Vagina (tissue), 2 donors: ENCODE results near the gene VASN. TPM values are rescaled to one million over a fixed set of nuclear protein-coding genes. Genes with fewer than 3 reads are reported as not detected.

Source experiments
- DNase-seq, 2 donors: peaks; one replicate each; pipeline ENCODE4 v3.0.0-alpha.2; 2017; ENCODE audit errors: extremely low spot score in 2 of 2
- H3K27ac ChIP-seq: fragments of 200-600 bp; sonication (generic); one replicate; pipeline ENCODE4 v1.5.1; 2019
- H3K27me3 ChIP-seq: fragments of 200-600 bp; sonication (generic); one replicate; pipeline ENCODE4 v1.5.1; 2019
- H3K36me3 ChIP-seq, 2 donors: fragments of 200-600 bp; sonication (generic); one replicate each; pipeline ENCODE4 v1.5.1; 2017 to 2019
- H3K4me1 ChIP-seq: fragments of 200-600 bp; sonication (generic); one replicate; pipeline ENCODE4 v1.5.1; 2019
- H3K4me3 ChIP-seq, 2 donors: fragments of 200-600 bp; sonication (generic); 1 replicate in 1 of 2; 2 replicates in 1 of 2; pipeline ENCODE4 v1.5.1; 2016 to 2019
- H3K9me3 ChIP-seq: fragments of 200-600 bp; sonication (generic); one replicate; pipeline ENCODE4 v1.5.1; 2019
- POLR2A ChIP-seq, 2 donors: fragments of 450-650 bp; IDR thresholded peaks; one replicate each; pipeline ENCODE4 v1.6.1; 2017; ENCODE audit warnings: antibody characterized with exemption in 2 of 2, mild to moderate bottlenecking in 2 of 2, moderate library complexity in 2 of 2
- POLR2AphosphoS5 ChIP-seq, 2 donors: sonication (generic); formaldehyde crosslinking; IDR thresholded peaks; one replicate each; pipeline ENCODE4 v1.9.0; 2017; ENCODE audit warnings: antibody characterized with exemption in 2 of 2, mild to moderate bottlenecking in 2 of 2, low read depth in 1 of 2; ENCODE audit not compliant: insufficient read depth in 1 of 2
- intact Hi-C: fragments of 100-400 bp; cut with DNase I; formaldehyde crosslinking; loops from one replicate; pipeline ENCODE4 v1.15.1; 2023
- total RNA-seq: library from RNA; depleted of rRNA; stranded (reverse); fragments of >200 nt; gene quantifications from one replicate; pipeline ENCODE4 v1.2.3, GENCODE V29; 2016
- TF ChIP-seq, protein P1 (sequence below), 3 experiments: fragments of 450-650 bp in 2 of 3; fragments of 200-600 bp in 1 of 3; sonication (generic) in 1 of 3; IDR thresholded peaks; one replicate each; pipeline ENCODE4 v1.5.1; 2017 to 2019; ENCODE audit warnings: antibody characterized with exemption in 3 of 3, mild to moderate bottlenecking in 2 of 3, moderate library complexity in 2 of 3

VASN gene
- total RNA-seq, 1 donor from 2014 or later = 37.6 TPM

DNA sequence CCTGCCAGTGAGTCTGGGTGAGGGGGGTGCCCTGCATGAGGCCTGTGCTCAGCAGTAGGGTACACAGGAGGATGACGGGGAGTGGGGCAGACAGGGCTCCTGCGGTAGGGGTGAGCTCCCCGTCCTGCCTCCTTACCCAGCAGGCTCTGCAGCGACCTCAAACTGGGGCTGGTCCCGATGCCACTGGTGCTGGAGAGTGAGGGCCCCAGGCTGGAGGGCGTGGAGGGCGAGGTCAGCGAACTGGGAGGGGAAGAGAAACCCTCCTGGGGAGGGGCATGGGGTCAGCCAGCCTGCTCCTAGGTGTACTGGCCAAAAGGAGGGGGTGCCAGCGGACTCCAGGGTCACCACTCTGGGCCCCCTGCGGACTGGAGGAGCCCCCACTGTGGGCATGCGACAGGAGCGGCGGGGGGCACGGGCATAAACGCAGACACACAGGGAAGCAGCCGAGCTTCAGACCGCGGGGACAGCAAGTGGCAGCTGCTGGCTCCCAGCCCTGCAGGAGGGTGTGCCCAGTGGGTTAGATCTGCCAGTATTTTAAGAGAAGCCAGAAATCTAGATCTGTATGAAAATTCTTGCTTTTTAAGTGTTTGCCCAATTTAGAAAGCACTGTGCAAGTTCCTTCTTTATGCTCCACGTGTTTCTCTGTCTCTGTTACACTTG is 9.0 kb upstream of the VASN start:
- H3K36me3 ChIP-seq = peaks cover 0 to 13% of the 10 kb centered on the region in 2 donors
- TF ChIP-seq, protein P1, sequence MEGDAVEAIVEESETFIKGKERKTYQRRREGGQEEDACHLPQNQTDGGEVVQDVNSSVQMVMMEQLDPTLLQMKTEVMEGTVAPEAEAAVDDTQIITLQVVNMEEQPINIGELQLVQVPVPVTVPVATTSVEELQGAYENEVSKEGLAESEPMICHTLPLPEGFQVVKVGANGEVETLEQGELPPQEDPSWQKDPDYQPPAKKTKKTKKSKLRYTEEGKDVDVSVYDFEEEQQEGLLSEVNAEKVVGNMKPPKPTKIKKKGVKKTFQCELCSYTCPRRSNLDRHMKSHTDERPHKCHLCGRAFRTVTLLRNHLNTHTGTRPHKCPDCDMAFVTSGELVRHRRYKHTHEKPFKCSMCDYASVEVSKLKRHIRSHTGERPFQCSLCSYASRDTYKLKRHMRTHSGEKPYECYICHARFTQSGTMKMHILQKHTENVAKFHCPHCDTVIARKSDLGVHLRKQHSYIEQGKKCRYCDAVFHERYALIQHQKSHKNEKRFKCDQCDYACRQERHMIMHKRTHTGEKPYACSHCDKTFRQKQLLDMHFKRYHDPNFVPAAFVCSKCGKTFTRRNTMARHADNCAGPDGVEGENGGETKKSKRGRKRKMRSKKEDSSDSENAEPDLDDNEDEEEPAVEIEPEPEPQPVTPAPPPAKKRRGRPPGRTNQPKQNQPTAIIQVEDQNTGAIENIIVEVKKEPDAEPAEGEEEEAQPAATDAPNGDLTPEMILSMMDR (IDR thresholded peaks at IDR 0.05) = no peak
- TF ChIP-seq POLR2A (IDR thresholded peaks at IDR 0.05) (no peak), POLR2AphosphoS5 (IDR thresholded peaks at IDR 0.05; ENCODE audit: insufficient read depth in 1 of 2, low read depth in 1 of 2) (no peak)
- intact Hi-C loops = no loop called here

DNA sequence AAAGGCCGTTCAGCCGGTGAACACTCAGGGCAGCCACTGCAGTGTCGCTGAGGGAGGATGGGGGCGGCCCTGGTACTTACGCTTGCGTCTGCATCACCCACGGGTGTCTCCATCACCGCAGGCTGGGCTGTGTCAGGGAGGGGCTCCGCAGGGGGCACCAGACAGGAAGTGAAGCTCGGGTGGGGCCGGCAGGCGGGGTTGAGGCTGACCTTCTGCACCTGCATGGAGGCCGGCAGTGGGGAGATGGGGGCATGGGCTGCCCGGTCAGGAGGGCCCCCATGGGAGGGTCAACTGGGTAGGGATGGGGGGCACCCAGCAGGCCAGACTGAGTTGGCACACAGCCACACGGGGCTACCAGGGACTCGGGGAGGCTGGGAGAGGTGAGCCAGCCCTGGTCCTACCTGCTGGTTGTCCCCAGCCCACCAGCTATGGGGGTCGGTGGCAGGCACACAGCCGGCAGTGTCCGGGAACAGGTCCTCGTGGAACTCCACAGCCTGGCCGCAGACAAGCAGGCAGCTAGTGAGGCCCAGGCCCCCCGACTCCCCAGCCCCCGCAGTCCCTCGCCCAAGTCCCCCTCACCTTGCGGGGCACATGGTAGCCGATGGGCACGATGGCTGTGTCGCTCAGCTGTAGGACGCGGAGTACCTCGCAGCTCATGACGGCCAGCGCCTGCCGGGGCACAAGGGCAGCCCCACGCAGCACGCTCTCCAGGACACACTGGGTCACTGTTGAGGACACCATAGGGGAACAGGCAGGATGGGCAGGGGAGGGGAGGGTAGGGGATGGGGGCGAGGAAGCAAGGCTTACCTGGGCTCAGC is 7.2 kb upstream of the VASN start:
- DNase-seq = no peak
- TF ChIP-seq POLR2A (IDR thresholded peaks at IDR 0.05) = no peak
- no peak for TF ChIP-seq POLR2AphosphoS5 (IDR thresholded peaks at IDR 0.05; ENCODE audit: insufficient read depth in 1 of 2, low read depth in 1 of 2)
- TF ChIP-seq, protein P1 (IDR thresholded peaks at IDR 0.05) = no peak
- Histone ChIP-seq H3K4me1 (peaks cover 10% of the 10 kb centered on the region), H3K27me3 (no peaks in the 10 kb centered on the region), H3K9me3 (no peaks in the 10 kb centered on the region), H3K4me3 (no peak overlapping the region), H3K27ac (no peak overlapping the region), H3K36me3 (peaks cover 0 to 13% of the 10 kb centered on the region in 2 donors)
- intact Hi-C loops = no loop called here

More for the DNA sequence above, 9.0 kb upstream of the VASN start:
- no peak for DNase-seq
- H3K27ac ChIP-seq = no peak overlapping the region
- H3K4me1 ChIP-seq = peaks cover 5% of the 10 kb centered on the region
- no peaks in the 10 kb centered on the region for H3K27me3 ChIP-seq
- H3K4me3 ChIP-seq = no peak overlapping the region
- no peaks in the 10 kb centered on the region for H3K9me3 ChIP-seq

DNA sequence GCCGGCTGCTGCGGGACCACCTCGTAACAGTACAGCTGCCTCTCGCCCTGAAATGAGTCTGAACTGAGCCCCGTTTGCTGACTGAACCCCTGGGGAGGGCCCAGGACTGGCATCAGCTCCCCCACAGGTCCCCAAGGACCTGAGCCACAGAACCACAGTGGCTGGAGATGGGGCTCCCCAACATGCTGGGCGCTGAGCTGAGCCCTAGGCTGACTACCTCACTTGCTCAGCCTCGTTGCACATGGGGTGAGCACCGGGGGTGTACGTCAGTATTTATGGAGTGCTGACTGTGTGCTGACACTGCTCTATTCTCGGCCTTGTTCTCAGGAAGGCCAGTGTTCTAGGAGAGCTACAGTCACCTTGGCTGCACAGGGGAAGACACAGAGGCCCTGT is 6.6 kb upstream of the VASN start:
- TF ChIP-seq POLR2AphosphoS5 (IDR thresholded peaks at IDR 0.05; ENCODE audit: insufficient read depth in 1 of 2, low read depth in 1 of 2) (no peak), POLR2A (IDR thresholded peaks at IDR 0.05) (no peak)
- TF ChIP-seq, protein P1 (IDR thresholded peaks at IDR 0.05) = no peak
- Histone ChIP-seq H3K9me3 (no peaks in the 10 kb centered on the region), H3K4me1 (peaks cover 15% of the 10 kb centered on the region), H3K36me3 (peaks cover 0 to 13% of the 10 kb centered on the region in 2 donors), H3K27me3 (no peaks in the 10 kb centered on the region), H3K4me3 (no peak overlapping the region), H3K27ac (no peak overlapping the region)
- intact Hi-C loops = no loop called here
- no peak for DNase-seq

DNA sequence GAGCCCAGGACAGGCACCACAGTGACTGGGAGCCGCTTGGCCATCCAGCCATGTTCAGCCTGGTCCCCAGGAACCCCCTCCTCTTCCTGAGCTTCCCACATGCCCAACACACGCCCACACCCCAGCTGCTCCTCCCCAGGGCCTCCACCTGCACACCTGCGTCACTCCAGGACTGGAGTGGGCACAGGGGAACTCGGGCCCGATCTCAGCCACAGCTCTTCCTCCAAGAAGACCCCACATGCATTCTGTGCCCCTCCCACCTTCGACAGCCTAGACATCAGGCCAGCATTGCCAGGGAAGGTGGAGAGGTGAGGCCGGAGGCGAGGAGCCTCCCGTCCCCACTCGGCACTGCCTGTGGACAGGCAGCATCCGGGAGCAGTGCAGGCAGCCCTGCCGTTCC is 6.0 kb upstream of the VASN start:
- DNase-seq = no peak
- Histone ChIP-seq H3K27me3 (no peaks in the 10 kb centered on the region), H3K36me3 (peaks cover 0 to 13% of the 10 kb centered on the region in 2 donors), H3K4me1 (peaks cover 21% of the 10 kb centered on the region), H3K9me3 (no peaks in the 10 kb centered on the region), H3K27ac (no peak overlapping the region), H3K4me3 (no peak overlapping the region)
- intact Hi-C loops = no loop called here
- TF ChIP-seq POLR2AphosphoS5 (IDR thresholded peaks at IDR 0.05; ENCODE audit: insufficient read depth in 1 of 2, low read depth in 1 of 2) (no peak), POLR2A (IDR thresholded peaks at IDR 0.05) (no peak)
- TF ChIP-seq, protein P1 (IDR thresholded peaks at IDR 0.05) = no peak

DNA sequence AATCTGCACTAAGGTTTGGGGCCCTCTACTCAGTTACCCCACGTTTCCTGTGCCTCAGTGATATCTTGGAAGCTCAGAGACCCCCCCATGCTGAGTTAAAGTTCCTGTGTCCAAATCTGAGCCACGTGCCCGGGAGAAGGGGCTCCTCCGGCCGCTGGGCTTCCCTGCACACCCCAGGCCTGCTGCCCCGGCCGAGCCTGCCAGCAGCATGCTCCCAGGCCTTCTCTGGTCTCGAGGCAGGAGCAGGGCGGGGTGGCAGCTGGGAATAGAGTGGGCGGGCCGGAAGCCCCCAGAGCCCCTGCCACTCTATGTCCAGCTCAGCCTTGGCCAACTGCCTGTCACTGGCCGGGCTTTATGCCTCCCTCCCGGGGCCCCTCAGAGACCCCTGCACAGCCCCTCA is 5.6 kb upstream of the VASN start:
- Histone ChIP-seq H3K36me3 (peaks cover 0 to 13% of the 10 kb centered on the region in 2 donors), H3K4me1 (peaks cover 25% of the 10 kb centered on the region), H3K27ac (no peak overlapping the region), H3K9me3 (no peaks in the 10 kb centered on the region), H3K27me3 (no peaks in the 10 kb centered on the region), H3K4me3 (no peak overlapping the region)
- intact Hi-C loops = no loop called here
- DNase-seq = no peak
- no peak for TF ChIP-seq POLR2AphosphoS5 (IDR thresholded peaks at IDR 0.05; ENCODE audit: insufficient read depth in 1 of 2, low read depth in 1 of 2)
- TF ChIP-seq, protein P1 (IDR thresholded peaks at IDR 0.05) = no peak
- no peak for TF ChIP-seq POLR2A (IDR thresholded peaks at IDR 0.05)
